Endothelial cell of umbilical vein (primary cell): ENCODE measurements around the gene RSL1D1. TPM values are rescaled to one million over a fixed set of nuclear protein-coding genes. Genes with fewer than 3 reads are reported as not detected.

Experiments
- BruUV-seq: library from RNA; stranded (reverse); fragments of 400-500 nt; replicated peaks from 2 replicates; lab custom pipeline; 2021; lab: Mats Ljungman, UMichigan
- CTCF ChIA-PET: fragments of 300-600, 350-600 bp; sonication (Branson Sonifier 250); formaldehyde crosslinking; loops from one replicate; lab custom pipeline; 2021; ENCODE audit warnings: antibody characterized with exemption, inconsistent platforms; lab: Charles Lee
- POLR2A ChIA-PET: fragments of 300-600, 350-600 bp; sonication (Branson Sonifier 250); formaldehyde crosslinking; loops from one replicate; lab custom pipeline; 2021; ENCODE audit warnings: antibody characterized with exemption, inconsistent platforms; lab: Charles Lee
- DNase-seq: peaks from one replicate; pipeline ENCODE4 v3.0.0-alpha.2; 2011; ENCODE audit warnings: low read depth, low spot score
- FAIRE-seq: peaks from 2 replicates; lab custom pipeline; 2011; peaks lifted over from hg19 to GRCh38; lab: Jason Lieb, UNC
- H2AFZ ChIP-seq: 2 replicates; pipeline ENCODE4 v1.6.0; 2012; ENCODE audit warnings: low read depth, low read length, control low read depth, inconsistent platforms
- H3K27ac ChIP-seq: 2 replicates; pipeline ENCODE4 v1.5.1; 2011; ENCODE audit warnings: low read depth, mild to moderate bottlenecking, control low read depth, low read length, moderate library complexity; ENCODE audit not compliant: insufficient read depth
- H3K27me3 ChIP-seq, 2 experiments: 2 replicates each; pipeline versions ENCODE4 v1.6.0 to v1.6.1; 2011; ENCODE audit warnings: low read length in 2 of 2, mixed read lengths in 1 of 2; ENCODE audit not compliant: control insufficient read depth in 2 of 2, insufficient read depth in 2 of 2
- H3K36me3 ChIP-seq, 2 experiments: 2 replicates in 1 of 2; 3 replicates in 1 of 2; pipeline ENCODE4 v1.5.1; 2011; ENCODE audit warnings: low read length in 2 of 2, mild to moderate bottlenecking in 1 of 2, moderate library complexity in 1 of 2; ENCODE audit not compliant: control insufficient read depth in 2 of 2, insufficient read depth in 2 of 2; ENCODE audit errors: extremely low read depth in 1 of 2
- H3K4me1 ChIP-seq: 3 replicates; pipeline ENCODE4 v1.5.1; 2011; ENCODE audit warnings: mild to moderate bottlenecking, low read length; ENCODE audit not compliant: control insufficient read depth, insufficient read depth; ENCODE audit errors: extremely low read depth
- H3K4me2 ChIP-seq: 2 replicates; pipeline ENCODE4 v1.6.1; 2011; ENCODE audit warnings: low read length, control low read depth, mixed read lengths; ENCODE audit not compliant: insufficient read depth
- H3K4me3 ChIP-seq, 3 experiments: fragments of 200-600 bp in 1 of 3; sonication (generic), shearing (Covaris generic) in 1 of 3; replicated peaks in 1 of 3; 2 replicates each; pipeline ENCODE4 v1.5.1; 2011 to 2016; ENCODE audit warnings: control low read depth in 3 of 3, low read length in 3 of 3, mild to moderate bottlenecking in 2 of 3, inconsistent platforms in 1 of 3, low read depth in 1 of 3, moderate library complexity in 1 of 3; ENCODE audit not compliant: insufficient read depth in 1 of 3
- H3K79me2 ChIP-seq: 2 replicates; pipeline ENCODE4 v1.6.0; 2012; ENCODE audit warnings: low read length, inconsistent platforms; ENCODE audit not compliant: control insufficient read depth, insufficient read depth
- H3K9ac ChIP-seq: replicated peaks from 2 replicates; pipeline ENCODE3; 2011; ENCODE audit warnings: low read length, control low read depth; ENCODE audit not compliant: insufficient read depth; ENCODE audit errors: extremely low read depth
- H3K9me1 ChIP-seq: replicated peaks from 3 replicates; pipeline ENCODE4 v1.6.0; 2011; ENCODE audit warnings: mild to moderate bottlenecking, low read length; ENCODE audit not compliant: control insufficient read depth, insufficient read depth; ENCODE audit errors: extremely low read depth
- H3K9me3 ChIP-seq: replicated peaks from 2 replicates; pipeline ENCODE4 v1.5.1; 2012; ENCODE audit warnings: low read length, inconsistent platforms; ENCODE audit not compliant: control insufficient read depth, insufficient read depth
- H4K20me1 ChIP-seq: replicated peaks from 2 replicates; pipeline ENCODE3; 2011; ENCODE audit warnings: mild to moderate bottlenecking, low read length; ENCODE audit not compliant: control insufficient read depth, insufficient read depth; ENCODE audit errors: extremely low read depth
- EZH2 ChIP-seq: IDR thresholded peaks from 2 replicates; pipeline ENCODE4 v1.6.1; 2012; ENCODE audit warnings: borderline replicate concordance, low read depth, mild to moderate bottlenecking, moderate library complexity, low read length, inconsistent platforms; ENCODE audit not compliant: severe bottlenecking
- FOS ChIP-seq: IDR thresholded peaks from 2 replicates; pipeline ENCODE4 v1.6.1; 2011; ENCODE audit warnings: mild to moderate bottlenecking, low read length, moderate library complexity, borderline replicate concordance; ENCODE audit not compliant: insufficient read depth
- GATA2 ChIP-seq: IDR thresholded peaks from 2 replicates; pipeline ENCODE4 v1.7.0; 2011; ENCODE audit warnings: low read depth, mild to moderate bottlenecking, moderate library complexity, mixed read lengths, low read length; ENCODE audit not compliant: insufficient read length, insufficient read depth
- JUN ChIP-seq: IDR thresholded peaks from 2 replicates; pipeline ENCODE4 v1.6.1; 2011; ENCODE audit warnings: borderline replicate concordance, low read depth; ENCODE audit not compliant: insufficient read length, insufficient read depth
- MYC ChIP-seq: IDR thresholded peaks from one replicate; pipeline ENCODE4 v1.6.1; 2011; ENCODE audit warnings: mild to moderate bottlenecking, low read depth, low read length
- POLR2A ChIP-seq: IDR thresholded peaks from 2 replicates; pipeline ENCODE4 v1.6.1; 2012; ENCODE audit warnings: low read depth, mild to moderate bottlenecking, control low read depth, low read length
- POLR2AphosphoS5 ChIP-seq: IDR thresholded peaks from 2 replicates; pipeline ENCODE4 v1.6.1; 2012; ENCODE audit warnings: low read depth, mild to moderate bottlenecking, control low read depth, low read length, moderate library complexity; ENCODE audit not compliant: insufficient read depth
- dilution Hi-C: fragments of 300-500 bp; cut with MboI; formaldehyde crosslinking; loops from one replicate; pipeline ENCODE4 v1.15.0; 2019; ENCODE audit warnings: low sequenced_read_pairs; ENCODE audit not compliant: extremely low pct_ligation_motif_present
- intact Hi-C: fragments of 100-400 bp; cut with micrococcal nuclease; formaldehyde crosslinking; loops from one replicate; pipeline ENCODE4 v1.10.0; 2022
- polyA plus RNA-seq, 4 experiments: library from polyadenylated mRNA; depleted of rRNA in 3 of 4; stranded (reverse) in 3 of 4; unstranded in 1 of 4; fragments of >200 nt; gene quantifications; 2 replicates each; pipeline versions ENCODE4 v1.2.1 to v1.2.3, GENCODE V29; 2011 to 2012; ENCODE audit warnings: missing spikeins in 1 of 4
- total RNA-seq: library from RNA; stranded (reverse); gene quantifications from 2 replicates; pipeline ENCODE4 v1.2.3, GENCODE V29; 2021
- TF ChIP-seq, protein P1 (sequence below), 2 donors: IDR thresholded peaks; 1 replicate in 1 of 2; 2 replicates in 1 of 2; pipeline ENCODE4 v1.5.1; 2011; ENCODE audit warnings: low read length in 2 of 2, mild to moderate bottlenecking in 2 of 2, moderate library complexity in 2 of 2, control low read depth in 1 of 2, inconsistent platforms in 1 of 2, low read depth in 1 of 2; ENCODE audit not compliant: insufficient read depth in 1 of 2; ENCODE audit errors: extremely low read depth in 1 of 2
- TF ChIP-seq, protein P2 (sequence below): IDR thresholded peaks from 2 replicates; pipeline ENCODE4 v1.6.1; 2011; ENCODE audit not compliant: insufficient read depth, insufficient read length

RSL1D1 gene
- total and polyA plus RNA-seq, 2 donors (not counting 3 experiments of a cell fraction or from before 2014, with no cell fraction given), result 17.0 to 132 TPM

DNA sequence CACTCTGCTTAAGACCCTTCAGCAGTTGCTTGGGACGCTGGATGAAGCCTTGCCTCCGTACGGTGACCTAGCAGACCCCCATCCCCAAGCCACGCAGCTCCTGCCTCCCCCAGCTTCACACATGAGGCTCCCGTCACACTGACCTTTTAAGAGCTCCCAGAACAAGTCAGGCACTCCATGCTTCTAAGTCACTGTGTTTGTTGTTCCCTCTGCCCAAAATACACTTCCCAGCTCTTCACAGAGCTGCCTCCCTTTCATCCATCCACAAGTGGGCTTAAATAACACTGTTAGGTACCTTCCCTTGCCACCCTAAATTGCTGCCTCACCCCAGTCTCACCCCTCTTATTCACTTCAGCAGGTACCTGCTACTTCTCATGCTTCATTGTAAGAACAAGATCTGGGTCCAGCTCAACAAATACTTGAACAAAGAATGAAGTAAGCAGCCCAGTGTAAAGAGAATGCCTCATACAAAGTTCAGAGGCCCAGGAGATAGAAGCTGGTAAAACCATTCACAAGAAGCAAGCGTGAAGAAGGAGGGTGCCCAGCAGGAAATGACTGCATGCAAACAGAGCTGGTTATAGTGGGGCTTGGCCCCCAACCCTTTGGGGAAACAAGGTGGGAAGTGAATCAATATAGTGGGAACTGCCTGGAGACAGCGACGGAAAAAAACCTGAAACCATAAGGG, 60.1 kb downstream of the RSL1D1 start:
- no peaks in the 10 kb centered on the region for H3K27me3 ChIP-seq
- CTCF ChIA-PET, result interaction anchor here (1.1 to 1.3 kb wide), 3 partner anchors 10 to 395 kb away, joined by 3 to 7 read pairs (median 3); no protein-coding TSS in a partner anchor
- H3K4me1 ChIP-seq, result peaks cover 19% of the 10 kb centered on the region
- H2AFZ ChIP-seq, result no peak overlapping the region
- H3K36me3 ChIP-seq, result peaks cover 0 to 4% of the 10 kb centered on the region in 2 experiments
- no peaks in the 10 kb centered on the region for H3K9me3 ChIP-seq
- FAIRE-seq, result no peak
- peaks cover 98% of the 10 kb centered on the region for H3K79me2 ChIP-seq
- H3K9ac ChIP-seq, result no peak overlapping the region
- POLR2A ChIA-PET, result no interaction called here
- no peak overlapping the region for H3K4me2 ChIP-seq
- H3K9me1 ChIP-seq, result no peaks in the 10 kb centered on the region
- dilution Hi-C loops, result no loop called here
- H3K27ac ChIP-seq, result peak overlapping the region; percentile 5
- BruUV-seq, result no TSS peak
- peaks cover 3% of the 10 kb centered on the region for H4K20me1 ChIP-seq
- DNase-seq, result peak; percentile 25
- TF ChIP-seq EZH2 (no peak), POLR2A (no peak), JUN (no peak), GATA2 (no peak), MYC (no peak), FOS (no peak), POLR2AphosphoS5 (no peak)
- TF ChIP-seq, protein P1, sequence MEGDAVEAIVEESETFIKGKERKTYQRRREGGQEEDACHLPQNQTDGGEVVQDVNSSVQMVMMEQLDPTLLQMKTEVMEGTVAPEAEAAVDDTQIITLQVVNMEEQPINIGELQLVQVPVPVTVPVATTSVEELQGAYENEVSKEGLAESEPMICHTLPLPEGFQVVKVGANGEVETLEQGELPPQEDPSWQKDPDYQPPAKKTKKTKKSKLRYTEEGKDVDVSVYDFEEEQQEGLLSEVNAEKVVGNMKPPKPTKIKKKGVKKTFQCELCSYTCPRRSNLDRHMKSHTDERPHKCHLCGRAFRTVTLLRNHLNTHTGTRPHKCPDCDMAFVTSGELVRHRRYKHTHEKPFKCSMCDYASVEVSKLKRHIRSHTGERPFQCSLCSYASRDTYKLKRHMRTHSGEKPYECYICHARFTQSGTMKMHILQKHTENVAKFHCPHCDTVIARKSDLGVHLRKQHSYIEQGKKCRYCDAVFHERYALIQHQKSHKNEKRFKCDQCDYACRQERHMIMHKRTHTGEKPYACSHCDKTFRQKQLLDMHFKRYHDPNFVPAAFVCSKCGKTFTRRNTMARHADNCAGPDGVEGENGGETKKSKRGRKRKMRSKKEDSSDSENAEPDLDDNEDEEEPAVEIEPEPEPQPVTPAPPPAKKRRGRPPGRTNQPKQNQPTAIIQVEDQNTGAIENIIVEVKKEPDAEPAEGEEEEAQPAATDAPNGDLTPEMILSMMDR (IDR thresholded peaks at IDR 0.05; ENCODE audit: extremely low read depth in 1 of 2, insufficient read depth in 1 of 2, low read depth in 1 of 2, low read length in 2 of 2), result no peak
- TF ChIP-seq, protein P2, sequence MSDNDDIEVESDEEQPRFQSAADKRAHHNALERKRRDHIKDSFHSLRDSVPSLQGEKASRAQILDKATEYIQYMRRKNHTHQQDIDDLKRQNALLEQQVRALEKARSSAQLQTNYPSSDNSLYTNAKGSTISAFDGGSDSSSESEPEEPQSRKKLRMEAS, result no peak
- intact Hi-C loops, result no loop called here
- no peak overlapping the region for H3K4me3 ChIP-seq
